Measurements from ENCODE around the gene GPR61. TPM values are rescaled to one million over a fixed set of nuclear protein-coding genes. Genes with fewer than 3 reads are reported as not detected.
A peak's percentile ranks its signal among the peaks of the same experiment; 100 is the strongest.

GPR61 gene
- total and polyA plus RNA-seq, 2 of the 4 experiments (the other 2 are of a cell fraction): not detected

GRCh38 chr1:109493227-109493626 is 46.4 kb upstream of the GPR61 start:
- H3K9ac ChIP-seq (ENCODE audit: low read depth, low read length): peak overlapping the region; percentile 31; the same call in 1 of the 2 replicates
- in situ Hi-C loops (cut with MboI; ENCODE audit: low sequenced_read_pairs): no loop called here

More at GRCh38 chr1:109493227-109493626, 46.4 kb upstream of the GPR61 start:
- dilution Hi-C loops (cut with HindIII; ENCODE audit: low sequenced_read_pairs, unreplicated experiment): no loop called here
- Histone ChIP-seq H2AFZ (replicated peaks; ENCODE audit: low read length, poor library complexity) (peak overlapping the region; percentile 98), H3K4me1 (ENCODE audit: control insufficient read depth, insufficient read depth, low read length) (peaks cover 6% of the 10 kb centered on the region), H3K23ac (ENCODE audit: low read depth, low read length) (peak overlapping the region; percentile 84; the same call in 1 of the 2 replicates), H2AK9ac (replicated peaks; ENCODE audit: low read depth, low read length, poor library complexity) (peak overlapping the region; percentile 35), H4K8ac (ENCODE audit: low read depth in 2 of 2, low read length in 2 of 2) (peak overlapping the region; percentile 80 to 97), H2AK5ac (ENCODE audit: low read depth, low read length) (0 out of 2 replicates have a peak overlapping the region, but pooled peaks have one; percentile 29), H3K56ac (ENCODE audit: extremely low read depth, insufficient read depth, low read length) (no peak overlapping the region), H2BK15ac (ENCODE audit: low read depth, low read length) (no peak overlapping the region), H3K36me3 (ENCODE audit: control insufficient read depth, insufficient read depth, low read length) (peaks cover 22% of the 10 kb centered on the region), H3K4me3 (ENCODE audit: insufficient read depth, low read depth, low read length) (no peak overlapping the region), H3K79me1 (ENCODE audit: low read depth in 1 of 2, low read length in 2 of 2) (peaks cover 15 to 32% of the 10 kb centered on the region in 2 experiments), H3K4me2 (ENCODE audit: low read depth, low read length) (peak overlapping the region; percentile 77; the same call in 1 of the 2 replicates), H4K91ac (ENCODE audit: insufficient read depth, low read depth, low read length) (peak overlapping the region; percentile 54; the same call in 1 of the 2 replicates), H2BK20ac (ENCODE audit: low read depth, low read length) (no peak overlapping the region), H3K27me3 (ENCODE audit: control insufficient read depth, insufficient read depth, low read length) (no peaks in the 10 kb centered on the region), H2BK120ac (ENCODE audit: low read depth, low read length) (peak overlapping the region; percentile 41; the same call in 1 of the 2 replicates), H3K18ac (ENCODE audit: low read depth, low read length) (no peak overlapping the region), H3K9me3 (ENCODE audit: control insufficient read depth, insufficient read depth, low read length) (no peaks in the 10 kb centered on the region), H4K20me1 (ENCODE audit: insufficient read depth, low read length) (peaks cover 2% of the 10 kb centered on the region; the same call in 1 of the 2 replicates), H3K14ac (replicated peaks; ENCODE audit: low read depth, low read length) (peak overlapping the region; percentile 69; the same call in 1 of the 2 replicates), H3K9me1 (ENCODE audit: insufficient read depth, low read length) (peaks cover 8% of the 10 kb centered on the region), H2BK5ac (ENCODE audit: low read depth, low read length, poor library complexity, severe bottlenecking) (no peak overlapping the region), H3K27ac (ENCODE audit: insufficient read depth, low read length) (no peak overlapping the region), H3K4ac (ENCODE audit: low read depth, low read length) (peak overlapping the region; percentile 56), H4K5ac (ENCODE audit: low read depth, low read length) (peak overlapping the region; percentile 69)
- DNase-seq: no peak
- TF ChIP-seq RCOR1 (IDR thresholded peaks at IDR 0.05; ENCODE audit: insufficient replicate concordance, low read length): no peak
- no peak for TF ChIP-seq SMC3 (IDR thresholded peaks at IDR 0.05; ENCODE audit: low read depth, low read length)
- TF ChIP-seq FOS (IDR thresholded peaks at IDR 0.05; ENCODE audit: low read depth, low read length): no peak
- TF ChIP-seq BHLHE40 (IDR thresholded peaks at IDR 0.05; ENCODE audit: low read depth, low read length): no peak
- no peak for TF ChIP-seq NFE2L2 (IDR thresholded peaks at IDR 0.05; ENCODE audit: low read depth, low read length)
- no peak for TF ChIP-seq CHD1 (IDR thresholded peaks at IDR 0.05; ENCODE audit: low read depth, low read length)
- no peak for TF ChIP-seq RFX5 (IDR thresholded peaks at IDR 0.05; ENCODE audit: low read depth, low read length)
- no peak for TF ChIP-seq CEBPB (IDR thresholded peaks at IDR 0.05; ENCODE audit: low read depth, low read length)
- no peak for TF ChIP-seq ELK1 (IDR thresholded peaks at IDR 0.05; ENCODE audit: borderline replicate concordance, low read depth, low read length)
- no peak for ATAC-seq (ENCODE audit: low read depth)
- intact Hi-C loops (cut with micrococcal nuclease): no loop called here
- CTCF ChIA-PET: interaction anchor here (1.1 to 8.5 kb wide), 3 partner anchors 17 to 39 kb away, joined by 3 to 75 read pairs (median 4); no protein-coding TSS in a partner anchor
- POLR2A ChIA-PET (ENCODE audit: unreplicated experiment): no interaction called here
- no TSS peak for BruUV-seq (replicated peaks)
- no CpG with 5 or more reads among the region's 4 CpGs for WGBS, 2 experiments (ENCODE audit: extremely low coverage in 2 of 2, insufficient read length in 1 of 2)
